Adrenal gland (tissue), 12 donors: Measurements from ENCODE around the gene NCKAP5. TPM values are rescaled to one million over a fixed set of nuclear protein-coding genes. Genes with fewer than 3 reads are reported as not detected.

Experiments
- DNase-seq, 7 donors: peaks; one replicate each; pipeline ENCODE4 v3.0.0-alpha.2; 2019 to 2020
- H3K27ac ChIP-seq, 5 donors: fragments of 200-600 bp; sonication (generic) in 4 of 5; 1 replicate in 3 of 5; 2 replicates in 2 of 5; pipeline versions ENCODE4 v1.5.1 to v1.8.0; 2016 to 2020; ENCODE audit warnings: mild to moderate bottlenecking in 1 of 5
- H3K27me3 ChIP-seq: fragments of 200-600 bp; 2 replicates; pipeline ENCODE4 v1.8.0; 2021
- H3K36me3 ChIP-seq, 2 donors: fragments of 200-600 bp; replicated peaks in 1 of 2; 1 replicate in 1 of 2; 2 replicates in 1 of 2; pipeline versions ENCODE4 v1.5.1 to v1.8.0; 2018 to 2022
- H3K4me1 ChIP-seq, 2 donors: fragments of 200-600 bp; replicated peaks in 1 of 2; 1 replicate in 1 of 2; 2 replicates in 1 of 2; pipeline versions ENCODE4 v1.5.1 to v1.8.0; 2018 to 2021
- H3K4me3 ChIP-seq, 4 donors: fragments of 200-600 bp; sonication (generic) in 3 of 4; one replicate each; pipeline ENCODE4 v1.5.1; 2016 to 2018
- H3K9me3 ChIP-seq, 3 donors: fragments of 200-600 bp; sonication (generic) in 1 of 3; replicated peaks in 1 of 3; 1 replicate in 2 of 3; 2 replicates in 1 of 3; pipeline versions ENCODE4 v1.5.1 to v1.8.0; 2016 to 2021
- POLR2A ChIP-seq, 2 donors: fragments of 450-650 bp; IDR thresholded peaks; one replicate each; pipeline ENCODE4 v1.6.1; 2017; ENCODE audit warnings: antibody characterized with exemption in 2 of 2, mild to moderate bottlenecking in 2 of 2, moderate library complexity in 1 of 2
- WGBS, 4 donors: extraction: QIAGEN DNeasy Blood & Tissue Kit in 2 of 4; methylation state at CpG; one replicate each; pipeline versions ENCODE4 v1.1.5 to v1.1.7; 2013 to 2017; 5-methylcytosine and 5-hydroxymethylcytosine counted together
- intact Hi-C, 2 donors: fragments of 100-400 bp; cut with DNase I; formaldehyde crosslinking; loops; one replicate each; pipeline versions ENCODE4 v1.14.1 to v1.15.0; 2022 to 2023
- polyA plus RNA-seq, 3 donors: library from polyadenylated mRNA; stranded (reverse); fragments of 200-250 nt in 2 of 3; fragments of 350-450 nt in 1 of 3; fragmentation: Illumina TruSeq in 1 of 3; extraction: RNeasy Lipid Tissue Mini Kit (QIAGEN cat#74804) in 1 of 3; gene quantifications; one replicate each; pipeline ENCODE4 v1.2.3, GENCODE V29; 2013 to 2014
- small RNA-seq, 2 donors: library from RNA; depleted of rRNA; stranded (forward); fragments of <200 nt; gene quantifications; one replicate each; pipeline ENCODE3, GENCODE V24; 2016
- total RNA-seq, 9 donors: library from RNA; depleted of rRNA in 4 of 9; stranded (reverse); fragments of >200 nt in 4 of 9; fragments of 120-200 nt in 1 of 9; fragmentation: NEBNext Ultra II Directional in 1 of 9; extraction: Animal tissue kit (Norgen Biotek cat#: 25700) in 1 of 9; gene quantifications; one replicate each; pipeline versions ENCODE4 v1.1.0 to v1.2.4, GENCODE V29; 2013 to 2023
- TF ChIP-seq, protein P1 (sequence below), 6 experiments: fragments of 450-650 bp in 4 of 6; fragments of 200-600 bp in 2 of 6; sonication (generic) in 1 of 6; IDR thresholded peaks; 1 replicate in 5 of 6; 2 replicates in 1 of 6; pipeline versions ENCODE4 v1.5.1 to v1.8.0; 2016 to 2021; ENCODE audit warnings: antibody characterized with exemption in 6 of 6, mild to moderate bottlenecking in 2 of 6, moderate library complexity in 1 of 6
- donor health status: healthy with polysubstance abuse.
- donor health status: Bipolar disorder and iron deficiency.
- donor health status: DM: yes; HTN: yes; CAD: no.
- donor health status: DM: no; HTN: no; CAD: no.
- donor health status: DM: no; HTN: no; CAD: no.
- donor health status: DM: yes; HTN: yes; CAD: no.

Gene NCKAP5
- total and polyA plus RNA-seq, 12 donors = 0.06 to 3.1 (median 1.1) TPM

DNA sequence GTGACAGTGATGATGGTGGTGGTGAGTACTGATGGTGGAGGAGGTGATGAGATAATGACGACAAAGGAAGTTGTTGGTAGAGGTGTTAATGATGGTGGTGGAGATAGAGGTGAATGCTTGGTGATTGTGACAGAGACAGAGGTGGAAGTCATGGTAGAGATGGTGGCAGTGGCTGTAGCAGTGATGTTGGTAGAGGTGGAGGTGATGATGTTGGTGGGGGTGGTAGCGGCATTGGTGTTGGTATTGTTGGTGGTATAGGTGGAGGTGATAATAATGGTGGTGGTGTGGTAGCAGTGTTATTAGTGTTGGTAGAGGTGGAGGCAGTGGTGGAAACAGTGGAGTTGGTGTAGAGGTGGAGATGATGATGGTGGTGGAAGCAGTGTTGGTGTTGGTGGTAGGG lies 934.6 kb downstream of the NCKAP5 start:
- no peaks in the 10 kb centered on the region for H3K9me3 ChIP-seq
- no peaks in the 10 kb centered on the region for H3K27me3 ChIP-seq
- TF ChIP-seq, protein P1, sequence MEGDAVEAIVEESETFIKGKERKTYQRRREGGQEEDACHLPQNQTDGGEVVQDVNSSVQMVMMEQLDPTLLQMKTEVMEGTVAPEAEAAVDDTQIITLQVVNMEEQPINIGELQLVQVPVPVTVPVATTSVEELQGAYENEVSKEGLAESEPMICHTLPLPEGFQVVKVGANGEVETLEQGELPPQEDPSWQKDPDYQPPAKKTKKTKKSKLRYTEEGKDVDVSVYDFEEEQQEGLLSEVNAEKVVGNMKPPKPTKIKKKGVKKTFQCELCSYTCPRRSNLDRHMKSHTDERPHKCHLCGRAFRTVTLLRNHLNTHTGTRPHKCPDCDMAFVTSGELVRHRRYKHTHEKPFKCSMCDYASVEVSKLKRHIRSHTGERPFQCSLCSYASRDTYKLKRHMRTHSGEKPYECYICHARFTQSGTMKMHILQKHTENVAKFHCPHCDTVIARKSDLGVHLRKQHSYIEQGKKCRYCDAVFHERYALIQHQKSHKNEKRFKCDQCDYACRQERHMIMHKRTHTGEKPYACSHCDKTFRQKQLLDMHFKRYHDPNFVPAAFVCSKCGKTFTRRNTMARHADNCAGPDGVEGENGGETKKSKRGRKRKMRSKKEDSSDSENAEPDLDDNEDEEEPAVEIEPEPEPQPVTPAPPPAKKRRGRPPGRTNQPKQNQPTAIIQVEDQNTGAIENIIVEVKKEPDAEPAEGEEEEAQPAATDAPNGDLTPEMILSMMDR (IDR thresholded peaks at IDR 0.05) = no peak
- no peak for TF ChIP-seq POLR2A (IDR thresholded peaks at IDR 0.05)
- no peak overlapping the region for H3K27ac ChIP-seq
- no peak for DNase-seq
- intact Hi-C loops = no loop called here
- no peaks in the 10 kb centered on the region for H3K4me1 ChIP-seq
- H3K4me3 ChIP-seq = no peak overlapping the region
- no peaks in the 10 kb centered on the region for H3K36me3 ChIP-seq
- WGBS, 4 donors = 87 to 97% (median 93%) methylated on average over 2 of the region's 2 CpGs

DNA sequence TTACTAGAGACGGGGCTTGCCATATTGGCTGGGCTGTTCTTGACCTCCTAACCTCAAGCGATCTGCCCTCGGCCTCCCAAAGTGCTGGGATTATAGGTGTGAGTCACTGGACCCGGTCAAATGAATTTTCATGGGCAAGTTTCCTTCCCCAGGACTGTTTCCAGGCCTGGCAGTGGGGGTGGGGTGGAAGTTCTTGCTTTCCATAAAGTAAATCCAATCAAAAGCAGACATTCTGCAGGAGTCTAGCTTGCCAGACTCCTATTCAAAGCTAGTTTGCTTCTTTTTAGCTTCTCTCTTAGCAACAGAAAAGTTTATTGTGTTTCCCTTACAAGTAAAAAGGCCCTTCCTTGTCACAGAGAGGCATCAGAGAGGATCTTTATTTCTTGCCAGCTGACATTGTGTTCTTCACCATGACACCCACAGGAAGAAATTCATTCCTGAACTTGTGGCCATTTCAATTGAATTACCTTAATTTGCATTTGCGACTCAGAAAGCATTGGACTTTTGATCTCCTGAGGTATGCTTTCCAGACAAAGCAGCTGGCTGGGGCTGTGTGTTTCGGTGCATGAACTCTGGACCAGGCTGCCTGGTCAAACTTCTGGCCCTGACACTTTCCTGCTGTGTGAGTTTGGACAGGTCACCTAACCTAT lies 936.1 kb downstream of the NCKAP5 start:
- H3K9me3 ChIP-seq = no peaks in the 10 kb centered on the region
- intact Hi-C loops = no loop called here
- DNase-seq = no peak
- no peaks in the 10 kb centered on the region for H3K27me3 ChIP-seq
- H3K36me3 ChIP-seq = no peaks in the 10 kb centered on the region
- H3K4me1 ChIP-seq = no peaks in the 10 kb centered on the region
- TF ChIP-seq, protein P1 (IDR thresholded peaks at IDR 0.05) = no peak
- no peak for TF ChIP-seq POLR2A (IDR thresholded peaks at IDR 0.05)
- WGBS, 4 donors = 46 to 66% (median 56%) methylated on average over 6 of the region's 6 CpGs
- no peak overlapping the region for H3K4me3 ChIP-seq
- H3K27ac ChIP-seq = no peak overlapping the region

DNA sequence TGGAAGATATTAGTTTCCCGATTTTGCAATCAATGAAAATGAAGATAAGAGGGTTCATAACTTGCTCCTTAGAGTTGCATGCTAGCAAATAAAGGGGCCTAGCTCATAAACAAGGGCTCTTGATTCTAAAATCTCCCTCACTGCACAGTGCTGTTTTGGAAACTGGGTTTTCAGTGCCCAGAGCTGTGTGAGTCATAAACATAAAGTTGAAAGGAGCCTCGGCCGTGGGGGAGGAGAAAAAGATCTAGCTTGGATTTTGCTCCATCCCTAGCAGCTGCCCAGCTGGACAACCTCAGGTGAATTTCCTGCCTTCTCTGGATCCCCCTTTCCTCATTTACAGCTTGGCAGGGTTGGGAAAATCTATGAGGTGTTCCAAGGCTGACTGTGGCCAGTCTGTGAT lies 940.7 kb downstream of the NCKAP5 start:
- WGBS, 4 donors = 60 to 78% (median 69%) methylated on average over 3 of the region's 3 CpGs
- no peak for DNase-seq
- intact Hi-C loops = no loop called here
- Histone ChIP-seq H3K4me1 (no peaks in the 10 kb centered on the region), H3K4me3 (no peak overlapping the region), H3K27me3 (no peaks in the 10 kb centered on the region), H3K36me3 (no peaks in the 10 kb centered on the region), H3K9me3 (no peaks in the 10 kb centered on the region), H3K27ac (no peak overlapping the region)
- TF ChIP-seq, protein P1 (IDR thresholded peaks at IDR 0.05) = no peak
- no peak for TF ChIP-seq POLR2A (IDR thresholded peaks at IDR 0.05)

DNA sequence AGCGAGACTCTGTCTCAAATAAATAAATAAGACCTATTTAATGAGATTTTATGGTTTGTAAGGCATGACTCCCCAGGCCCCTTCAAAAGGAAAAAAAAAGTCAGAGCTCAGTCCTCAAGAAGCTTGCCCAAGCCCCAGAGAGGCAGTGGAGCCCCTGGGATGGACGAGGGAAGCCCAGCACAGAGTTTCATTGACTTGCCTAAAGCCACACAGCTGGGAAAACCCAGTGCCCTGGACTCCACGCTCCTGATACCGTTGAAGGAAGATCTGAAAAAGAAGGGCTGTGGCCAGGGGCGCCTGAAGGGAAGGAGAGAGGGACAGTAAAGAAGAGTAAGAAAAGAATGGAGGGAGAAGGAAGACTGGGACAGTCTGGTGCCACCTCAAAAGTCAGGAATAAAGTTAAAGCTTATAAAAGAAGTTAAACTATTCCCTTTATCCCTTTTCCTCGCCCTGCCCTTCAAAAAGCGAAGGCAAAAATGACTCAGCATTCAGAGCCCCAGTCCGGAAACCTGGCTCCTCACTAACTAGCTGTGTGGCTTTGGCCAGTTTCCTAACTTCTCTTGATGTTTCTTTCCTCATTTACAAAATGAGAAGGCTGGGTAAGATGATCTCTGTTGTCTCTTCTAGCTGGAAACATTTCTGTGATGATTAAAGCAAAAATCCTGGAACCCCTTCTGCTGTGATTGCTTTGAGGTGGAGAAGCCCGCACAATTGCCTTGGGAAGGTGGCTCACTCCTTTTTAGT lies 945.0 kb downstream of the NCKAP5 start:
- TF ChIP-seq, protein P1 (IDR thresholded peaks at IDR 0.05) = no peak
- TF ChIP-seq POLR2A (IDR thresholded peaks at IDR 0.05) = no peak
- DNase-seq = peak in 1 of 7 donors; percentile 4
- 57 to 72% (median 65%) methylated on average over 9 of the region's 9 CpGs for WGBS, 4 donors

More for the DNA sequence above, 945.0 kb downstream of the NCKAP5 start:
- H3K4me3 ChIP-seq = no peak overlapping the region
- no peak overlapping the region for H3K27ac ChIP-seq
- intact Hi-C loops = no loop called here
- H3K36me3 ChIP-seq = no peaks in the 10 kb centered on the region
- no peaks in the 10 kb centered on the region for H3K9me3 ChIP-seq
- no peaks in the 10 kb centered on the region for H3K4me1 ChIP-seq
- H3K27me3 ChIP-seq = no peaks in the 10 kb centered on the region

Small RNA genes lying within 50 kb of the gene (small RNA-seq; reads per million reads assigned to genes)
- gene AC016909.1 (0 reads per million in 2 donors), gene RN7SKP154 (0 reads per million in 2 donors), gene RNU6-579P (0 reads per million in 2 donors)
